Astrocyte (in vitro differentiated cells and primary cell): ENCODE data around the gene DOLPP1. TPM values are rescaled to one million over a fixed set of nuclear protein-coding genes. Genes with fewer than 3 reads are reported as not detected.

Experiments
- DNase-seq: peaks from one replicate; pipeline ENCODE4 v3.0.0-alpha.2; 2010; ENCODE audit warnings: low read depth
- FAIRE-seq: peaks from 2 replicates; lab custom pipeline; 2011; peaks lifted over from hg19 to GRCh38; lab: Jason Lieb, UNC
- H2AFZ ChIP-seq: 2 replicates; pipeline ENCODE4 v1.6.0; 2012; ENCODE audit warnings: low read depth, low read length, inconsistent platforms
- H3K27ac ChIP-seq: 2 replicates; pipeline ENCODE4 v1.5.1; 2011; ENCODE audit warnings: low read depth, low read length, inconsistent platforms
- H3K27me3 ChIP-seq: 2 replicates; pipeline ENCODE4 v1.6.0; 2011; ENCODE audit warnings: low read length, inconsistent platforms; ENCODE audit not compliant: insufficient read depth
- H3K36me3 ChIP-seq: 2 replicates; pipeline ENCODE4 v1.5.1; 2011; ENCODE audit warnings: low read length, inconsistent platforms; ENCODE audit not compliant: insufficient read depth
- H3K4me1 ChIP-seq: 2 replicates; pipeline ENCODE4 v1.5.1; 2011; ENCODE audit warnings: low read length, inconsistent platforms; ENCODE audit not compliant: insufficient read depth
- H3K4me2 ChIP-seq: 2 replicates; pipeline ENCODE4 v1.6.0; 2012; ENCODE audit warnings: low read length, inconsistent platforms
- H3K4me3 ChIP-seq: 2 replicates; pipeline ENCODE4 v1.5.1; 2011; ENCODE audit warnings: low read depth, mild to moderate bottlenecking, low read length, inconsistent platforms; ENCODE audit not compliant: insufficient read depth
- H3K79me2 ChIP-seq: 2 replicates; pipeline ENCODE4 v1.6.0; 2012; ENCODE audit warnings: mild to moderate bottlenecking, low read length, inconsistent platforms; ENCODE audit not compliant: insufficient read depth
- H3K9ac ChIP-seq: 2 replicates; pipeline ENCODE4 v1.6.0; 2012; ENCODE audit warnings: mild to moderate bottlenecking, low read length, inconsistent platforms
- H3K9me3 ChIP-seq: 2 replicates; pipeline ENCODE4 v1.5.1; 2012; ENCODE audit warnings: low read depth, mild to moderate bottlenecking, low read length, inconsistent platforms; ENCODE audit not compliant: insufficient read depth
- H4K20me1 ChIP-seq: 2 replicates; pipeline ENCODE4 v1.6.0; 2012; ENCODE audit warnings: low read length, inconsistent platforms; ENCODE audit not compliant: insufficient read depth
- H3K27ac Mint-ChIP-seq: one replicate; pipeline ENCODE4 v1.8.0; 2021; ENCODE audit warnings: mild to moderate bottlenecking, mixed read lengths; ENCODE audit not compliant: unreplicated experiment
- H3K27me3 Mint-ChIP-seq: one replicate; pipeline ENCODE4 v1.8.0; 2021; ENCODE audit warnings: low read depth, mixed read lengths; ENCODE audit not compliant: unreplicated experiment
- H3K36me3 Mint-ChIP-seq: one replicate; pipeline ENCODE4 v1.8.0; 2021; ENCODE audit warnings: low read depth, mixed read lengths; ENCODE audit not compliant: unreplicated experiment
- H3K4me1 Mint-ChIP-seq: one replicate; pipeline ENCODE4 v1.8.0; 2021; ENCODE audit warnings: low read depth, mixed read lengths; ENCODE audit not compliant: unreplicated experiment
- H3K4me3 Mint-ChIP-seq: one replicate; pipeline ENCODE4 v1.8.0; 2021; ENCODE audit warnings: mild to moderate bottlenecking, moderate library complexity, mixed read lengths; ENCODE audit not compliant: unreplicated experiment
- H3K9me3 Mint-ChIP-seq: one replicate; pipeline ENCODE4 v1.8.0; 2021; ENCODE audit warnings: mild to moderate bottlenecking, mixed read lengths; ENCODE audit not compliant: unreplicated experiment
- EZH2 ChIP-seq: IDR thresholded peaks from 2 replicates; pipeline ENCODE4 v1.6.1; 2012; ENCODE audit warnings: mild to moderate bottlenecking, low read length, inconsistent platforms; ENCODE audit not compliant: insufficient read depth
- total RNA-seq: library from RNA; stranded (reverse); gene quantifications from 2 replicates; pipeline ENCODE4 v1.2.1, GENCODE V29; 2021
- TF ChIP-seq, protein P1 (sequence below): IDR thresholded peaks from 2 replicates; pipeline ENCODE4 v1.5.1; 2011; ENCODE audit warnings: low read depth, mild to moderate bottlenecking, inconsistent platforms, low read length, moderate library complexity; ENCODE audit not compliant: insufficient read depth

The DOLPP1 gene
- total RNA-seq, 1 donor from 2014 or later = 17.9 TPM

- no peak for FAIRE-seq
- Histone ChIP-seq H3K4me1 (no peaks in the 10 kb centered on the region), H4K20me1 (peaks cover 8% of the 10 kb centered on the region), H3K4me2 (no peak overlapping the region), H3K79me2 (peaks cover 2% of the 10 kb centered on the region), H3K27me3 (no peaks in the 10 kb centered on the region), H3K4me3 (no peak overlapping the region), H3K9me3 (no peaks in the 10 kb centered on the region), H2AFZ (no peak overlapping the region), H3K9ac (no peak overlapping the region), H3K27ac (no peak overlapping the region), H3K36me3 (peaks cover 6% of the 10 kb centered on the region)
- no peak overlapping the region for H3K27ac Mint-ChIP-seq
- no peaks in the 10 kb centered on the region for H3K9me3 Mint-ChIP-seq
- TF ChIP-seq, protein P1, sequence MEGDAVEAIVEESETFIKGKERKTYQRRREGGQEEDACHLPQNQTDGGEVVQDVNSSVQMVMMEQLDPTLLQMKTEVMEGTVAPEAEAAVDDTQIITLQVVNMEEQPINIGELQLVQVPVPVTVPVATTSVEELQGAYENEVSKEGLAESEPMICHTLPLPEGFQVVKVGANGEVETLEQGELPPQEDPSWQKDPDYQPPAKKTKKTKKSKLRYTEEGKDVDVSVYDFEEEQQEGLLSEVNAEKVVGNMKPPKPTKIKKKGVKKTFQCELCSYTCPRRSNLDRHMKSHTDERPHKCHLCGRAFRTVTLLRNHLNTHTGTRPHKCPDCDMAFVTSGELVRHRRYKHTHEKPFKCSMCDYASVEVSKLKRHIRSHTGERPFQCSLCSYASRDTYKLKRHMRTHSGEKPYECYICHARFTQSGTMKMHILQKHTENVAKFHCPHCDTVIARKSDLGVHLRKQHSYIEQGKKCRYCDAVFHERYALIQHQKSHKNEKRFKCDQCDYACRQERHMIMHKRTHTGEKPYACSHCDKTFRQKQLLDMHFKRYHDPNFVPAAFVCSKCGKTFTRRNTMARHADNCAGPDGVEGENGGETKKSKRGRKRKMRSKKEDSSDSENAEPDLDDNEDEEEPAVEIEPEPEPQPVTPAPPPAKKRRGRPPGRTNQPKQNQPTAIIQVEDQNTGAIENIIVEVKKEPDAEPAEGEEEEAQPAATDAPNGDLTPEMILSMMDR = no peak
- no peak for TF ChIP-seq EZH2
- H3K4me1 Mint-ChIP-seq = no peaks in the 10 kb centered on the region
- DNase-seq = no peak
- H3K4me3 Mint-ChIP-seq = no peak overlapping the region
- H3K27me3 Mint-ChIP-seq = no peaks in the 10 kb centered on the region
- peaks cover 7% of the 10 kb centered on the region for H3K36me3 Mint-ChIP-seq
These were observed 8.3 kb downstream of the DOLPP1 start for GRCh38 chr9:129089246-129089645.

GRCh38 chr9:129093602-129094386 is 12.9 kb downstream of the DOLPP1 start:
- H3K27ac ChIP-seq = no peak overlapping the region
- H4K20me1 ChIP-seq = no peaks in the 10 kb centered on the region
- H3K27me3 Mint-ChIP-seq = no peaks in the 10 kb centered on the region
- H3K79me2 ChIP-seq = no peaks in the 10 kb centered on the region
- H3K9ac ChIP-seq = no peak overlapping the region
- no peaks in the 10 kb centered on the region for H3K9me3 ChIP-seq
- H3K4me1 ChIP-seq = no peaks in the 10 kb centered on the region
- FAIRE-seq (no peak), DNase-seq (no peak)
- no peak overlapping the region for H2AFZ ChIP-seq
- no peak overlapping the region for H3K4me3 ChIP-seq
- no peak overlapping the region for H3K4me2 ChIP-seq
- no peaks in the 10 kb centered on the region for H3K9me3 Mint-ChIP-seq
- H3K36me3 Mint-ChIP-seq = peaks cover 18% of the 10 kb centered on the region
- H3K27me3 ChIP-seq = no peaks in the 10 kb centered on the region
- no peaks in the 10 kb centered on the region for H3K4me1 Mint-ChIP-seq
- H3K27ac Mint-ChIP-seq = peak overlapping the region; percentile 12
- H3K36me3 ChIP-seq = no peaks in the 10 kb centered on the region
- no peak overlapping the region for H3K4me3 Mint-ChIP-seq
- TF ChIP-seq EZH2 = no peak
- TF ChIP-seq, protein P1 = no peak
